ENCODE measurements around the gene UNC13C.

UNC13C gene

GRCh38 chr15:54101664-54102270 lies 123.5 kb downstream of the UNC13C start:
- DNase-seq (ENCODE audit: low read depth, low spot score), result no peak

GRCh38 chr15:54102704-54103103 lies 124.5 kb downstream of the UNC13C start:
- H3K27me3 ChIP-seq (ENCODE audit: control insufficient read depth, insufficient read depth, low read length), result no peaks in the 10 kb centered on the region
- H3K9me3 ChIP-seq (ENCODE audit: control insufficient read depth, insufficient read depth, low read length), result no peaks in the 10 kb centered on the region
- no peak overlapping the region for H3K27ac ChIP-seq (ENCODE audit: low read length)
- H3K36me3 ChIP-seq (ENCODE audit: control insufficient read depth, insufficient read depth, low read length), result no peaks in the 10 kb centered on the region
- WGBS (ENCODE audit: insufficient coverage, insufficient read length), result no CpG with 5 or more reads among the region's 3 CpGs
- no peaks in the 10 kb centered on the region for H3K4me1 ChIP-seq (ENCODE audit: control insufficient read depth, insufficient read depth, low read length)
- no peak overlapping the region for H3K4me3 ChIP-seq (ENCODE audit: low read length)
- no peak for DNase-seq (ENCODE audit: low read depth, low spot score)

More at GRCh38 chr15:54101664-54102270, 123.5 kb downstream of the UNC13C start:
- Histone ChIP-seq H3K4me1 (ENCODE audit: control insufficient read depth, insufficient read depth, low read length) (no peaks in the 10 kb centered on the region), H3K9me3 (ENCODE audit: control insufficient read depth, insufficient read depth, low read length) (no peaks in the 10 kb centered on the region), H3K4me3 (ENCODE audit: low read length) (no peak overlapping the region), H3K27ac (ENCODE audit: low read length) (no peak overlapping the region), H3K36me3 (ENCODE audit: control insufficient read depth, insufficient read depth, low read length) (no peaks in the 10 kb centered on the region), H3K27me3 (ENCODE audit: control insufficient read depth, insufficient read depth, low read length) (no peaks in the 10 kb centered on the region)
- WGBS (ENCODE audit: insufficient coverage, insufficient read length), result no CpG with 5 or more reads among the region's 10 CpGs

- H3K36me3 ChIP-seq (ENCODE audit: control insufficient read depth, insufficient read depth, low read length), result no peaks in the 10 kb centered on the region
- no peak for DNase-seq (ENCODE audit: low read depth, low spot score)
- H3K4me1 ChIP-seq (ENCODE audit: control insufficient read depth, insufficient read depth, low read length), result no peaks in the 10 kb centered on the region
- no peaks in the 10 kb centered on the region for H3K9me3 ChIP-seq (ENCODE audit: control insufficient read depth, insufficient read depth, low read length)
- no peaks in the 10 kb centered on the region for H3K27me3 ChIP-seq (ENCODE audit: control insufficient read depth, insufficient read depth, low read length)
- no peak overlapping the region for H3K4me3 ChIP-seq (ENCODE audit: low read length)
- WGBS (ENCODE audit: insufficient coverage, insufficient read length), result no CpG with 5 or more reads among the region's 2 CpGs
- H3K27ac ChIP-seq (ENCODE audit: low read length), result no peak overlapping the region
These were observed 130.8 kb downstream of the UNC13C start for GRCh38 chr15:54109014-54109413.

- Histone ChIP-seq H3K27ac (ENCODE audit: low read length) (no peak overlapping the region), H3K4me1 (ENCODE audit: control insufficient read depth, insufficient read depth, low read length) (no peaks in the 10 kb centered on the region), H3K4me3 (ENCODE audit: low read length) (no peak overlapping the region), H3K9me3 (ENCODE audit: control insufficient read depth, insufficient read depth, low read length) (no peaks in the 10 kb centered on the region), H3K36me3 (ENCODE audit: control insufficient read depth, insufficient read depth, low read length) (no peaks in the 10 kb centered on the region), H3K27me3 (ENCODE audit: control insufficient read depth, insufficient read depth, low read length) (no peaks in the 10 kb centered on the region)
- DNase-seq (ENCODE audit: low read depth, low spot score), result no peak
- no CpG with 5 or more reads among the region's 3 CpGs for WGBS (ENCODE audit: insufficient coverage, insufficient read length)
These were observed 140.8 kb downstream of the UNC13C start for GRCh38 chr15:54119051-54119450.

GRCh38 chr15:54120949-54121463 lies 142.8 kb downstream of the UNC13C start:
- DNase-seq (ENCODE audit: low read depth, low spot score), result no peak
- Histone ChIP-seq H3K27me3 (ENCODE audit: control insufficient read depth, insufficient read depth, low read length) (no peaks in the 10 kb centered on the region), H3K9me3 (ENCODE audit: control insufficient read depth, insufficient read depth, low read length) (no peaks in the 10 kb centered on the region), H3K4me3 (ENCODE audit: low read length) (no peak overlapping the region), H3K36me3 (ENCODE audit: control insufficient read depth, insufficient read depth, low read length) (no peaks in the 10 kb centered on the region), H3K4me1 (ENCODE audit: control insufficient read depth, insufficient read depth, low read length) (no peaks in the 10 kb centered on the region), H3K27ac (ENCODE audit: low read length) (no peak overlapping the region)
- no CpG with 5 or more reads among the region's 5 CpGs for WGBS (ENCODE audit: insufficient coverage, insufficient read length)

- Histone ChIP-seq H3K9me3 (ENCODE audit: control insufficient read depth, insufficient read depth, low read length) (no peaks in the 10 kb centered on the region; the same call in 1 of the 2 replicates), H3K4me3 (ENCODE audit: low read length) (no peak overlapping the region), H3K36me3 (ENCODE audit: control insufficient read depth, insufficient read depth, low read length) (no peaks in the 10 kb centered on the region), H3K27me3 (ENCODE audit: control insufficient read depth, insufficient read depth, low read length) (no peaks in the 10 kb centered on the region), H3K4me1 (ENCODE audit: control insufficient read depth, insufficient read depth, low read length) (no peaks in the 10 kb centered on the region), H3K27ac (ENCODE audit: low read length) (no peak overlapping the region)
- DNase-seq (ENCODE audit: low read depth, low spot score), result no peak
- no CpG with 5 or more reads among the region's 2 CpGs for WGBS (ENCODE audit: insufficient coverage, insufficient read length)
These were observed 149.3 kb downstream of the UNC13C start for GRCh38 chr15:54127574-54127973.

GRCh38 chr15:54131410-54131809 lies 153.2 kb downstream of the UNC13C start:
- Histone ChIP-seq H3K36me3 (ENCODE audit: control insufficient read depth, insufficient read depth, low read length) (no peaks in the 10 kb centered on the region), H3K9me3 (ENCODE audit: control insufficient read depth, insufficient read depth, low read length) (no peaks in the 10 kb centered on the region), H3K27me3 (ENCODE audit: control insufficient read depth, insufficient read depth, low read length) (no peaks in the 10 kb centered on the region), H3K4me3 (ENCODE audit: low read length) (no peak overlapping the region), H3K4me1 (ENCODE audit: control insufficient read depth, insufficient read depth, low read length) (no peaks in the 10 kb centered on the region), H3K27ac (ENCODE audit: low read length) (no peak overlapping the region)
- no CpG with 5 or more reads among the region's 3 CpGs for WGBS (ENCODE audit: insufficient coverage, insufficient read length)
- DNase-seq (ENCODE audit: low read depth, low spot score), result no peak

GRCh38 chr15:54149115-54149531 lies 170.9 kb downstream of the UNC13C start:
- H3K36me3 ChIP-seq (ENCODE audit: control insufficient read depth, insufficient read depth, low read length), result no peaks in the 10 kb centered on the region
- no peaks in the 10 kb centered on the region for H3K27me3 ChIP-seq (ENCODE audit: control insufficient read depth, insufficient read depth, low read length)
- no CpG with 5 or more reads among the region's 1 CpG for WGBS (ENCODE audit: insufficient coverage, insufficient read length)
- no peak overlapping the region for H3K27ac ChIP-seq (ENCODE audit: low read length)
- no peak for DNase-seq (ENCODE audit: low read depth, low spot score)
- H3K4me3 ChIP-seq (ENCODE audit: low read length), result no peak overlapping the region
- H3K4me1 ChIP-seq (ENCODE audit: control insufficient read depth, insufficient read depth, low read length), result no peaks in the 10 kb centered on the region
- H3K9me3 ChIP-seq (ENCODE audit: control insufficient read depth, insufficient read depth, low read length), result no peaks in the 10 kb centered on the region

GRCh38 chr15:54150255-54150654 lies 172.0 kb downstream of the UNC13C start:
- Histone ChIP-seq H3K4me3 (ENCODE audit: low read length) (no peak overlapping the region), H3K27ac (ENCODE audit: low read length) (no peak overlapping the region), H3K36me3 (ENCODE audit: control insufficient read depth, insufficient read depth, low read length) (no peaks in the 10 kb centered on the region), H3K27me3 (ENCODE audit: control insufficient read depth, insufficient read depth, low read length) (no peaks in the 10 kb centered on the region), H3K9me3 (ENCODE audit: control insufficient read depth, insufficient read depth, low read length) (no peaks in the 10 kb centered on the region), H3K4me1 (ENCODE audit: control insufficient read depth, insufficient read depth, low read length) (no peaks in the 10 kb centered on the region)
- no peak for DNase-seq (ENCODE audit: low read depth, low spot score)
- WGBS (ENCODE audit: insufficient coverage, insufficient read length), result no CpG with 5 or more reads among the region's 4 CpGs

GRCh38 chr15:54159012-54159411 lies 180.8 kb downstream of the UNC13C start:
- H3K36me3 ChIP-seq (ENCODE audit: control insufficient read depth, insufficient read depth, low read length), result no peaks in the 10 kb centered on the region
- no peaks in the 10 kb centered on the region for H3K27me3 ChIP-seq (ENCODE audit: control insufficient read depth, insufficient read depth, low read length)
- DNase-seq (ENCODE audit: low read depth, low spot score), result no peak
- H3K4me3 ChIP-seq (ENCODE audit: low read length), result no peak overlapping the region
- no CpG with 5 or more reads among the region's 4 CpGs for WGBS (ENCODE audit: insufficient coverage, insufficient read length)
- H3K4me1 ChIP-seq (ENCODE audit: control insufficient read depth, insufficient read depth, low read length), result no peaks in the 10 kb centered on the region
- no peak overlapping the region for H3K27ac ChIP-seq (ENCODE audit: low read length)
- no peaks in the 10 kb centered on the region for H3K9me3 ChIP-seq (ENCODE audit: control insufficient read depth, insufficient read depth, low read length)

- Histone ChIP-seq H3K4me1 (ENCODE audit: control insufficient read depth, insufficient read depth, low read length) (no peaks in the 10 kb centered on the region), H3K36me3 (ENCODE audit: control insufficient read depth, insufficient read depth, low read length) (no peaks in the 10 kb centered on the region), H3K9me3 (ENCODE audit: control insufficient read depth, insufficient read depth, low read length) (no peaks in the 10 kb centered on the region), H3K4me3 (ENCODE audit: low read length) (no peak overlapping the region), H3K27me3 (ENCODE audit: control insufficient read depth, insufficient read depth, low read length) (no peaks in the 10 kb centered on the region), H3K27ac (ENCODE audit: low read length) (no peak overlapping the region)
- DNase-seq (ENCODE audit: low read depth, low spot score), result no peak
- no CpG with 5 or more reads among the region's 1 CpG for WGBS (ENCODE audit: insufficient coverage, insufficient read length)
These were observed 209.1 kb downstream of the UNC13C start for GRCh38 chr15:54187325-54187724.

Data from iPS DF 6.9 (cell line).